SK-N-MC (cell line): Measurements from ENCODE around the gene ZCCHC24.

Source experiments
- DNase-seq: peaks from one replicate; pipeline ENCODE4 v3.0.0-alpha.2; 2011; ENCODE audit warnings: low read depth, low spot score
- H3K27ac ChIP-seq: fragments of 200-600 bp; sonication (generic); 2 replicates; pipeline ENCODE4 v1.5.1; 2016; ENCODE audit warnings: mixed run types
- H3K36me3 ChIP-seq: fragments of 200-600 bp; sonication (generic); 2 replicates; pipeline ENCODE4 v1.6.1; 2017; ENCODE audit warnings: antibody characterized with exemption, low read length, mixed read lengths; ENCODE audit not compliant: insufficient read depth
- H3K4me3 ChIP-seq: fragments of 200-600 bp; sonication (generic); 2 replicates; pipeline ENCODE4 v1.5.1; 2016
- H3K9ac ChIP-seq: fragments of 200-600 bp; sonication (generic); 2 replicates; pipeline ENCODE4 v1.8.0; 2017; ENCODE audit warnings: mixed run types, mixed read lengths; ENCODE audit not compliant: insufficient read length
- H3K9me3 ChIP-seq: fragments of 200-600 bp; sonication (generic); 2 replicates; pipeline ENCODE4 v1.6.1; 2017; ENCODE audit warnings: low read depth, mild to moderate bottlenecking, antibody characterized with exemption, low read length, moderate library complexity, mixed read lengths
- EZH2 ChIP-seq: fragments of 200-600 bp; sonication (generic); IDR thresholded peaks from one replicate; pipeline ENCODE4 v1.6.1; 2017; ENCODE audit warnings: antibody characterized with exemption
- FOXP2 ChIP-seq: optimal IDR thresholded peaks from 2 replicates; pipeline ENCODE3; 2011; ENCODE audit warnings: mild to moderate bottlenecking, moderate library complexity; ENCODE audit not compliant: insufficient read depth; ENCODE audit errors: extremely low read length, control extremely low read depth
- POLR2AphosphoS5 ChIP-seq: IDR thresholded peaks from 2 replicates; pipeline ENCODE4 v1.6.1; 2012; ENCODE audit warnings: mild to moderate bottlenecking, low read depth, low read length, borderline replicate concordance

The ZCCHC24 gene

GRCh38 chr10:79487296-79488194, 42.1 kb upstream of the ZCCHC24 start:
- Histone ChIP-seq H3K27ac (no peak overlapping the region), H3K36me3 (no peaks in the 10 kb centered on the region), H3K9me3 (no peaks in the 10 kb centered on the region), H3K9ac (no peak overlapping the region), H3K4me3 (no peak overlapping the region)
- no peak for DNase-seq
- TF ChIP-seq EZH2 = no peak
- no peak for TF ChIP-seq POLR2AphosphoS5
- no peak for TF ChIP-seq FOXP2

DNA sequence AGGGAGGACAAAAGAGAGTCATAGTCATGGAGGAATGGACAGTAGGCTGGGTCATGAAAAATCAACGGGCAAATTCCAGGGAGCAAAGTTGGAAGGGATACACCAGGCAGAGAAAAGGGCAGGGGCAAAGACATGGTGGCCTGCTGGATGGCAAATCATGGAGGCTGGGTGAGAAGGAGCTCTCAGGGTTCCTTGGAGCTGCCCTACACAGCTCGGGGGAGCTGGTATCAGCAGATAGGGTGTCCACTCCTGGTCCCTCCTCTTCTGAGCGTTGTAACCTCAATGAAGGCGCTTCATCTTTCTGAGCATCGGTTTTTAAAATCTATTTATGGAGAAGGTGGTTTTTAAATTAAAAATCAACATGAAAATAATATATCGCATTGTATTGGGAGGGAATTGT, 39.1 kb upstream of the ZCCHC24 start:
- no peak for DNase-seq
- Histone ChIP-seq H3K4me3 (peak overlapping the region; percentile 67; the same call in 1 of the 2 replicates), H3K9me3 (no peaks in the 10 kb centered on the region), H3K9ac (no peak overlapping the region), H3K27ac (peak overlapping the region; percentile 97; the same call in 1 of the 2 replicates), H3K36me3 (no peaks in the 10 kb centered on the region)
- no peak for TF ChIP-seq POLR2AphosphoS5
- no peak for TF ChIP-seq FOXP2
- no peak for TF ChIP-seq EZH2

- Histone ChIP-seq H3K9me3 (no peaks in the 10 kb centered on the region), H3K27ac (peak overlapping the region; percentile 97), H3K9ac (no peak overlapping the region), H3K36me3 (no peaks in the 10 kb centered on the region), H3K4me3 (peak overlapping the region; percentile 67)
- peak; percentile 88 for DNase-seq
- TF ChIP-seq POLR2AphosphoS5 (peak; percentile 58; the same call in 1 of the 2 replicates), FOXP2 (no peak)
These were observed 38.5 kb upstream of the ZCCHC24 start for GRCh38 chr10:79483948-79484347.

DNA sequence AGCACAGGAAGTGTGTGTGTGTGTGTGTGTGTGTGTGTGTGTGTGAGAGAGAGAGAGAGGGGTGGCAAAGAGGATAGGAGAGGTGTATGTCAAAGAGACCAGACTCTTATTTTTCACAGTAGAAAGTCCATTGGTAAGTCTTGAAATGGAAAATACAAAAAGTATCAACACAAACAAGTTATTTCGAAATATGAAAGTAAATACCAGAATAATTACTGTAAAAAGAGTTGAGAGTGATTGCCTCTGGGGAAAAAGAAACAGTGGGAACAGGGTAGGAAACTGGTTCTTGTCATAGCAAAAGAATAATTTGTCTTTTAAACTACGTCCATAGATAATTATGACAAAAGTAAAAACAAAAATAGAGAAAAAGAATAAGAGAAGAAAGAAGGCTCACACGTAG, 37.9 kb upstream of the ZCCHC24 start:
- H3K27ac ChIP-seq = peak overlapping the region; percentile 97
- peak overlapping the region; percentile 67 for H3K4me3 ChIP-seq
- TF ChIP-seq EZH2 (no peak), POLR2AphosphoS5 (no peak), FOXP2 (no peak)
- peak overlapping the region; percentile 45 for H3K9ac ChIP-seq
- no peaks in the 10 kb centered on the region for H3K9me3 ChIP-seq
- no peaks in the 10 kb centered on the region for H3K36me3 ChIP-seq
- no peak for DNase-seq

GRCh38 chr10:79482741-79483140, 37.3 kb upstream of the ZCCHC24 start:
- DNase-seq = no peak
- no peak for TF ChIP-seq EZH2
- TF ChIP-seq POLR2AphosphoS5 = no peak
- TF ChIP-seq FOXP2 = no peak

GRCh38 chr10:79482304-79482703, 36.9 kb upstream of the ZCCHC24 start:
- Histone ChIP-seq H3K27ac (peak overlapping the region; percentile 97), H3K36me3 (no peaks in the 10 kb centered on the region), H3K4me3 (no peak overlapping the region), H3K9ac (no peak overlapping the region), H3K9me3 (no peaks in the 10 kb centered on the region)
- no peak for DNase-seq
- TF ChIP-seq POLR2AphosphoS5 = no peak
- no peak for TF ChIP-seq EZH2
- no peak for TF ChIP-seq FOXP2

More at GRCh38 chr10:79482741-79483140, 37.3 kb upstream of the ZCCHC24 start:
- Histone ChIP-seq H3K27ac (peak overlapping the region; percentile 97), H3K9me3 (no peaks in the 10 kb centered on the region), H3K36me3 (no peaks in the 10 kb centered on the region), H3K4me3 (peak overlapping the region; percentile 67), H3K9ac (peak overlapping the region; percentile 37)

DNA sequence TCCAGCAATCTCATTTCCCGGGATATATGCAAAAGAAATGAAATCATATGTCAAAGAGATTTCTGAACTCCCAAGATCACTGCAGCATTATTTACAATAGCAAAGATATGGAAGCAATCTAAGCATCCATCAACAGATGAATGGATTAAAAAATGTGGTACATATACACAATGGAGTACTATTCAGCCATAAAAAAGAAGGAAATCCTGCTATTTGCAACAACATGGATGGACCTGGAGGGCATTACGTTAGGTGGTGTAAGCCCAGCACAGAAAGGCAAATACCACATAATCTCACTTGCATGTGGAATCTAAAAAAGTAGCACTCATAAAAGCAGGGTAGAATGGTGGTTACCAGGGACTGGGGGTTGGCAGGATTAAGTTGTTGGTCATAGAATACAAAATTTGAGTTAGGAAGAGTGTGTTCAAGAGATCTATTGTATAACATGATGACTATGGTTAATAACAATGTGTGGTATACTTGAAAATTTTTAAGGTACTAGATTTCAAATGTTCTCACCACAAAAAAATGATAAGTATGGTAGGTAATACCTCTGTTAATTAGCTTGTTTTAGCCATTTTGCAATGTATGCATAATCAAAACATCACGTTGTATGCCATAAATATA, 34.0 kb upstream of the ZCCHC24 start:
- no peak for TF ChIP-seq POLR2AphosphoS5
- TF ChIP-seq EZH2 = no peak
- TF ChIP-seq FOXP2 = no peak
- no peak overlapping the region for H3K4me3 ChIP-seq
- DNase-seq = no peak
- H3K9me3 ChIP-seq = no peaks in the 10 kb centered on the region
- H3K27ac ChIP-seq = no peak overlapping the region
- H3K36me3 ChIP-seq = no peaks in the 10 kb centered on the region
- no peak overlapping the region for H3K9ac ChIP-seq

DNA sequence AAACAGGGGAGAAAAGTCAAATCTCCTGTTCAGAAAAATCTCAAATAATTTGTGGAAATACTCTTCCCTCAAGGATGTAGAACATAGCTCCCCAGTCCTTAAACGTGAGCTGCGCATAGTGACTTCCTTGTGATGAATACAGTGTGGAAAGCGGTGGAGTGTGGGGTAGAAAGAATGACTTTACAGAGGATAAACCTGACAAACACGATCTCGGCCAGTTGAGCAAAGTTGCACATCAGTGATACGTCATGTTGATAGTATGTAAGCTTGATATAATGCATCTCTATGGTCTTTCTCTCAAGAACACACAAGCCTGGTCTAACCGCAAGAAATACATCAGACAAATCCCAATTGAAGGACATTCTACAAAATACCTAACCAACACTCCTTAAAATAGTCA, 32.0 kb upstream of the ZCCHC24 start:
- no peak for DNase-seq
- Histone ChIP-seq H3K36me3 (no peaks in the 10 kb centered on the region), H3K27ac (no peak overlapping the region), H3K4me3 (no peak overlapping the region), H3K9ac (no peak overlapping the region), H3K9me3 (no peaks in the 10 kb centered on the region)
- TF ChIP-seq POLR2AphosphoS5 = no peak
- no peak for TF ChIP-seq EZH2
- no peak for TF ChIP-seq FOXP2
